K562 (cell line): Measurements from ENCODE around the gene DPEP1. TPM values are rescaled to one million over a fixed set of nuclear protein-coding genes. Genes with fewer than 3 reads are reported as not detected.

ENCODE experiments used
- BACH1 ChIP-seq: fragments of 200-800 bp; sonication (Bioruptor generic); IDR thresholded peaks from 2 replicates; pipeline ENCODE4 v1.6.1; 2016; ENCODE audit warnings: missing genetic modification characterization, missing compliant biosample characterization
- BRCA1 ChIP-seq, 2 experiments: fragments of 450-650 bp in 1 of 2; sonication (generic) in 1 of 2; formaldehyde crosslinking in 1 of 2; IDR thresholded peaks; 2 replicates each; pipeline versions ENCODE4 v1.5.0 to v1.6.1; 2017 to 2020; ENCODE audit warnings: mild to moderate bottlenecking in 1 of 2, missing genetic modification reagents in 1 of 2
- CAMTA2 ChIP-seq: fragments of 250-450 bp; sonication (Bioruptor Pico); conservative IDR thresholded peaks from 2 replicates; pipeline ENCODE4 v1.5.1; 2022
- CHD4 ChIP-seq: fragments of 200-600 bp; sonication (generic); IDR thresholded peaks from 3 replicates; pipeline ENCODE4 v1.6.1; 2012; ENCODE audit warnings: low read depth, mild to moderate bottlenecking, mixed read lengths, low read length, inconsistent platforms; ENCODE audit not compliant: insufficient read depth, insufficient replicate concordance, poor library complexity, severe bottlenecking
- CREB1 ChIP-seq, 2 experiments: sonication (generic) in 1 of 2; formaldehyde crosslinking in 1 of 2; IDR thresholded peaks; 2 replicates each; pipeline versions ENCODE4 v1.6.1 to v1.8.0; 2012 to 2022; ENCODE audit warnings: inconsistent platforms in 1 of 2, mild to moderate bottlenecking in 1 of 2, missing genetic modification reagents in 1 of 2, moderate library complexity in 1 of 2
- GATA2 ChIP-seq: sonication (generic); formaldehyde crosslinking; IDR thresholded peaks from 2 replicates; pipeline ENCODE4 v1.4.0; 2020; ENCODE audit warnings: mild to moderate bottlenecking, missing genetic modification reagents
- HNRNPUL1 ChIP-seq: fragments of 200-400 bp; formaldehyde crosslinking; IDR thresholded peaks from 2 replicates; pipeline ENCODE4 v1.6.1; 2017; ENCODE audit warnings: low read length
- NFIX ChIP-seq: fragments of 250-450 bp; sonication (Bioruptor Pico); IDR thresholded peaks from 2 replicates; pipeline ENCODE4 v1.4.0; 2020; ENCODE audit warnings: low read depth, mild to moderate bottlenecking, moderate library complexity
- NR3C1 ChIP-seq: sonication (generic); formaldehyde crosslinking; IDR thresholded peaks from 2 replicates; pipeline ENCODE4 v1.8.1; 2022; ENCODE audit warnings: missing genetic modification reagents
- ZNF766 ChIP-seq: fragments of 200-800 bp; sonication (Bioruptor generic); conservative IDR thresholded peaks from 2 replicates; pipeline ENCODE4 v1.6.1; 2016; ENCODE audit warnings: missing genetic modification characterization, missing compliant biosample characterization
- polyA plus RNA-seq, 8 experiments: library from polyadenylated mRNA; depleted of rRNA in 4 of 8; stranded (reverse) in 5 of 8; unstranded in 3 of 8; fragments of >200 nt; fragmentation: Nextera tagmentation in 2 of 8; fragmentation: Illumina TruSeq in 1 of 8; extraction: Ambion mirVana in 2 of 8; extraction: Trizol in 1 of 8; gene quantifications; 2 replicates each; pipeline versions ENCODE4 v1.2.1 to v1.2.3, GENCODE V29; 2011 to 2014; ENCODE audit warnings: inconsistent platforms in 1 of 8, missing spikeins in 1 of 8
- total RNA-seq, 7 experiments: library from RNA; depleted of rRNA in 6 of 7; stranded (reverse); fragments of >200 nt in 6 of 7; fragmentation: Illumina TruSeq in 2 of 7; extraction: Trizol in 2 of 7; gene quantifications; 2 replicates each; pipeline versions ENCODE4 v1.2.1 to v1.2.3, GENCODE V29; 2011 to 2021; ENCODE audit warnings: low replicate concordance in 1 of 7
- TF ChIP-seq, protein P1 (sequence below), 2 experiments: fragments of 450-650 bp; formaldehyde crosslinking in 1 of 2; IDR thresholded peaks; 2 replicates each; pipeline versions ENCODE4 v1.4.0 to v1.6.1; 2014 to 2020; ENCODE audit warnings: mild to moderate bottlenecking in 2 of 2, borderline replicate concordance in 1 of 2, low read depth in 1 of 2
- TF ChIP-seq, protein P2 (sequence below): IDR thresholded peaks from 2 replicates; pipeline ENCODE4 v1.6.1; 2011; ENCODE audit not compliant: insufficient read length; ENCODE audit errors: extremely low read depth
- TF ChIP-seq, protein P3 (sequence below): IDR thresholded peaks from 3 replicates; pipeline ENCODE4 v1.6.1; 2011; ENCODE audit warnings: borderline replicate concordance, mild to moderate bottlenecking, moderate library complexity; ENCODE audit not compliant: insufficient read length; ENCODE audit errors: extremely low read depth
- TF ChIP-seq, protein P4 (sequence below): fragments of 450-650 bp; IDR thresholded peaks from 2 replicates; pipeline ENCODE4 v1.6.1; 2016; ENCODE audit warnings: missing biosample characterization, missing genetic modification characterization

Gene DPEP1
- total and polyA plus RNA-seq, 9 of the 15 experiments (the other 6 are each of a cell fraction or from before 2014, with no cell fraction given), result 0.14 to 0.31 (median 0.20) TPM; not detected in 6

DNA sequence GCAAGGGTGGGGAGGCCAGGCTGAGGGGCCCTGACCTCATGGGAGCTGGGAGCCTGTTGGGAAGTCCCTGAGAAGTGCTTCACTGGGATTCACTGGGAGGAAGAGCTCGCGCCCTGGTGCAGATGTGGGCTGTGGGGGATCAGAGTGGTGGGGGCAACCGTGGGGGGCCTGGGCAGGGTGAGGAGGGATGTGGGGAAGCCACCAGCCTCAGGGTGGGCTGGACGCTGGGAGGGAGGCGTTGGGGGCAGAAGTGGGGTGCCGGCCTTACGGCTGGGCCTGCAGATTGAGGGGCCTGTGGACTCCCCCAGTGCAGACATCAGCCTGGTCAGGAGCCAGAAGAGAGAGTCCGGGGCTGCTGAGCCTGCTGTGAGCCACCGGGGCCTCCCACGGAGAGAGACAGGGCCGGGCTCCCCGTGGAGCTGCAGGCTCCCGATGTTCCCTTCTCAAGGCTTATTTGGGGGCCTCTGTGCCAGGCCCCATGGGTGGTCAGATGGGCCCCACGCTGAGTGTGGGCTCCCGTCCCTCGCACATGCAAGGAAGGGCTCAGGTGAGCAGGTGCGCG is 7.8 kb downstream of the DPEP1 start (continued):
- TF ChIP-seq, protein P1, sequence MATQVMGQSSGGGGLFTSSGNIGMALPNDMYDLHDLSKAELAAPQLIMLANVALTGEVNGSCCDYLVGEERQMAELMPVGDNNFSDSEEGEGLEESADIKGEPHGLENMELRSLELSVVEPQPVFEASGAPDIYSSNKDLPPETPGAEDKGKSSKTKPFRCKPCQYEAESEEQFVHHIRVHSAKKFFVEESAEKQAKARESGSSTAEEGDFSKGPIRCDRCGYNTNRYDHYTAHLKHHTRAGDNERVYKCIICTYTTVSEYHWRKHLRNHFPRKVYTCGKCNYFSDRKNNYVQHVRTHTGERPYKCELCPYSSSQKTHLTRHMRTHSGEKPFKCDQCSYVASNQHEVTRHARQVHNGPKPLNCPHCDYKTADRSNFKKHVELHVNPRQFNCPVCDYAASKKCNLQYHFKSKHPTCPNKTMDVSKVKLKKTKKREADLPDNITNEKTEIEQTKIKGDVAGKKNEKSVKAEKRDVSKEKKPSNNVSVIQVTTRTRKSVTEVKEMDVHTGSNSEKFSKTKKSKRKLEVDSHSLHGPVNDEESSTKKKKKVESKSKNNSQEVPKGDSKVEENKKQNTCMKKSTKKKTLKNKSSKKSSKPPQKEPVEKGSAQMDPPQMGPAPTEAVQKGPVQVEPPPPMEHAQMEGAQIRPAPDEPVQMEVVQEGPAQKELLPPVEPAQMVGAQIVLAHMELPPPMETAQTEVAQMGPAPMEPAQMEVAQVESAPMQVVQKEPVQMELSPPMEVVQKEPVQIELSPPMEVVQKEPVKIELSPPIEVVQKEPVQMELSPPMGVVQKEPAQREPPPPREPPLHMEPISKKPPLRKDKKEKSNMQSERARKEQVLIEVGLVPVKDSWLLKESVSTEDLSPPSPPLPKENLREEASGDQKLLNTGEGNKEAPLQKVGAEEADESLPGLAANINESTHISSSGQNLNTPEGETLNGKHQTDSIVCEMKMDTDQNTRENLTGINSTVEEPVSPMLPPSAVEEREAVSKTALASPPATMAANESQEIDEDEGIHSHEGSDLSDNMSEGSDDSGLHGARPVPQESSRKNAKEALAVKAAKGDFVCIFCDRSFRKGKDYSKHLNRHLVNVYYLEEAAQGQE (IDR thresholded peaks at IDR 0.05; ENCODE audit: borderline replicate concordance), result no peak
- TF ChIP-seq, protein P1 (CRISPR knock-in tag; IDR thresholded peaks at IDR 0.05; ENCODE audit: low read depth), result no peak
- TF ChIP-seq CAMTA2 (CRISPR knock-in tag), result no peak
- TF ChIP-seq BACH1 (tag), result no peak
- TF ChIP-seq ZNF766 (CRISPR knock-in tag), result no peak
- TF ChIP-seq, protein P2, sequence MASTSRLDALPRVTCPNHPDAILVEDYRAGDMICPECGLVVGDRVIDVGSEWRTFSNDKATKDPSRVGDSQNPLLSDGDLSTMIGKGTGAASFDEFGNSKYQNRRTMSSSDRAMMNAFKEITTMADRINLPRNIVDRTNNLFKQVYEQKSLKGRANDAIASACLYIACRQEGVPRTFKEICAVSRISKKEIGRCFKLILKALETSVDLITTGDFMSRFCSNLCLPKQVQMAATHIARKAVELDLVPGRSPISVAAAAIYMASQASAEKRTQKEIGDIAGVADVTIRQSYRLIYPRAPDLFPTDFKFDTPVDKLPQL, result no peak
- TF ChIP-seq, protein P3, sequence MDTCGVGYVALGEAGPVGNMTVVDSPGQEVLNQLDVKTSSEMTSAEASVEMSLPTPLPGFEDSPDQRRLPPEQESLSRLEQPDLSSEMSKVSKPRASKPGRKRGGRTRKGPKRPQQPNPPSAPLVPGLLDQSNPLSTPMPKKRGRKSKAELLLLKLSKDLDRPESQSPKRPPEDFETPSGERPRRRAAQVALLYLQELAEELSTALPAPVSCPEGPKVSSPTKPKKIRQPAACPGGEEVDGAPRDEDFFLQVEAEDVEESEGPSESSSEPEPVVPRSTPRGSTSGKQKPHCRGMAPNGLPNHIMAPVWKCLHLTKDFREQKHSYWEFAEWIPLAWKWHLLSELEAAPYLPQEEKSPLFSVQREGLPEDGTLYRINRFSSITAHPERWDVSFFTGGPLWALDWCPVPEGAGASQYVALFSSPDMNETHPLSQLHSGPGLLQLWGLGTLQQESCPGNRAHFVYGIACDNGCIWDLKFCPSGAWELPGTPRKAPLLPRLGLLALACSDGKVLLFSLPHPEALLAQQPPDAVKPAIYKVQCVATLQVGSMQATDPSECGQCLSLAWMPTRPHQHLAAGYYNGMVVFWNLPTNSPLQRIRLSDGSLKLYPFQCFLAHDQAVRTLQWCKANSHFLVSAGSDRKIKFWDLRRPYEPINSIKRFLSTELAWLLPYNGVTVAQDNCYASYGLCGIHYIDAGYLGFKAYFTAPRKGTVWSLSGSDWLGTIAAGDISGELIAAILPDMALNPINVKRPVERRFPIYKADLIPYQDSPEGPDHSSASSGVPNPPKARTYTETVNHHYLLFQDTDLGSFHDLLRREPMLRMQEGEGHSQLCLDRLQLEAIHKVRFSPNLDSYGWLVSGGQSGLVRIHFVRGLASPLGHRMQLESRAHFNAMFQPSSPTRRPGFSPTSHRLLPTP, result no peak
- TF ChIP-seq, protein P4, sequence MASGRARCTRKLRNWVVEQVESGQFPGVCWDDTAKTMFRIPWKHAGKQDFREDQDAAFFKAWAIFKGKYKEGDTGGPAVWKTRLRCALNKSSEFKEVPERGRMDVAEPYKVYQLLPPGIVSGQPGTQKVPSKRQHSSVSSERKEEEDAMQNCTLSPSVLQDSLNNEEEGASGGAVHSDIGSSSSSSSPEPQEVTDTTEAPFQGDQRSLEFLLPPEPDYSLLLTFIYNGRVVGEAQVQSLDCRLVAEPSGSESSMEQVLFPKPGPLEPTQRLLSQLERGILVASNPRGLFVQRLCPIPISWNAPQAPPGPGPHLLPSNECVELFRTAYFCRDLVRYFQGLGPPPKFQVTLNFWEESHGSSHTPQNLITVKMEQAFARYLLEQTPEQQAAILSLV (tag), result no peak
- no peak for TF ChIP-seq NFIX (CRISPR knock-in tag)
- no peak for TF ChIP-seq CREB1 (IDR thresholded peaks at IDR 0.05)
- no peak for TF ChIP-seq CREB1 (CRISPR knock-in tag; IDR thresholded peaks at IDR 0.05)
- no peak for TF ChIP-seq GATA2 (CRISPR knock-in tag)
- no peak for TF ChIP-seq BRCA1 (IDR thresholded peaks at IDR 0.05)
- TF ChIP-seq BRCA1 (CRISPR knock-in tag; IDR thresholded peaks at IDR 0.05), result no peak
- TF ChIP-seq HNRNPUL1, result no peak
- no peak for TF ChIP-seq NR3C1
- no peak for TF ChIP-seq CHD4
